Measurements from ENCODE around the gene TARBP1. TPM values are rescaled to one million over a fixed set of nuclear protein-coding genes. Genes with fewer than 3 reads are reported as not detected.

Gene TARBP1
- total RNA-seq, 2 donors from 2014 or later: 19.6 to 23.1 TPM

- no peak overlapping the region for H3K27ac ChIP-seq
- no peak overlapping the region for H3K9ac ChIP-seq (ENCODE audit: low read depth in 2 of 2, low read length in 2 of 2)
- no peaks in the 10 kb centered on the region for H3K27me3 ChIP-seq
- H3K9me3 ChIP-seq: no peaks in the 10 kb centered on the region
- TF ChIP-seq CTCF (IDR thresholded peaks at IDR 0.05): no peak
- H3K36me3 ChIP-seq: no peaks in the 10 kb centered on the region
- no peak overlapping the region for H3K4me3 ChIP-seq
- intact Hi-C loops (cut with DNase I): no loop called here
- no peaks in the 10 kb centered on the region for H3K4me1 ChIP-seq
- DNase-seq: no peak
Observed at GRCh38 chr1:234355782-234356510, 123.0 kb downstream of the TARBP1 start.

DNA sequence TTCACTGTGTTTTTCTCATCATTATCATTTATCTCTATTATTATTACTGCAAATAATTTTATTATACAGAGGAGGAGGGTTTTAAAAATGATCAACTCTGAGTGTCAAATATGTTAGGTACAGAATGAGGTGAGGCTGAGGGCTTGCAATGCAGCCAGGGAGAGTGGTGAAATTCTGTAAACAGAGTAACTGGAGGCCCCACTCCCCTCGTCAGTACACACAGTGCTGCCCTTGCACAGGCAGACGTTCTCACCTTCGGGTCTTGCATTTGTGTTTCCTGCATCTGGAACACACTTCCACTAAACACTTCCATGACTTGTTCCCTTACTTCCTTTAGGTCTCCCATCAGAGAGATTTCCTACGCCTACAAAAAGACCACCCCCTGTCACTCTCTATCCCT lies 130.0 kb downstream of the TARBP1 start:
- H3K4me3 ChIP-seq: no peak overlapping the region
- H3K27me3 ChIP-seq: no peaks in the 10 kb centered on the region
- H3K36me3 ChIP-seq: no peaks in the 10 kb centered on the region
- no peak overlapping the region for H3K9ac ChIP-seq (ENCODE audit: low read depth in 2 of 2, low read length in 2 of 2)
- H3K9me3 ChIP-seq: no peaks in the 10 kb centered on the region
- intact Hi-C loops (cut with DNase I): no loop called here
- TF ChIP-seq CTCF (IDR thresholded peaks at IDR 0.05): no peak
- no peaks in the 10 kb centered on the region for H3K4me1 ChIP-seq
- H3K27ac ChIP-seq: no peak overlapping the region
- no peak for DNase-seq

DNA sequence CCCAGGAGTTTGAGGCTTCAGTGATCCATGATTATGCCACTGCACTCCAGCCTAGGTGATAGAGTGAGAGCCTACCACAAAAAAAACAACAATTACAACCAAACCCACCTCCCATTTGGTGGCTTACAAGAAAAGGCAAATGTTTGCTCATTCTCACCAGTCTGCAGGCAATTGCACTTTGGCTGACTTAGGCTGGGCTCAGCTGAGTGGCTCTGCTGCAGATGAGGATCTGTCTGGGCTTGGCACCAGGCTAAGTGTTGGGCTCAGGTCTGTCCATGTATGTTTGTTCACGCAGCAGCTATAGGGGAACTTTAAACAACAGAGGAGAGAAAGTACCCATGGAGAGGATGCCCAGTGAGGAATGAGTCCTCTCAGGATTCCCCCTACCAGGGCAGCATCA lies 133.7 kb downstream of the TARBP1 start:
- Histone ChIP-seq H3K27me3 (no peaks in the 10 kb centered on the region), H3K4me1 (no peaks in the 10 kb centered on the region), H3K9ac (ENCODE audit: low read depth in 2 of 2, low read length in 2 of 2) (no peak overlapping the region), H3K27ac (no peak overlapping the region), H3K9me3 (no peaks in the 10 kb centered on the region), H3K4me3 (no peak overlapping the region), H3K36me3 (no peaks in the 10 kb centered on the region)
- intact Hi-C loops (cut with DNase I): no loop called here
- no peak for TF ChIP-seq CTCF (IDR thresholded peaks at IDR 0.05)
- DNase-seq: no peak

GRCh38 chr1:234342774-234343173 lies 136.2 kb downstream of the TARBP1 start:
- H3K4me3 ChIP-seq: no peak overlapping the region
- no peaks in the 10 kb centered on the region for H3K9me3 ChIP-seq
- DNase-seq: no peak
- H3K4me1 ChIP-seq: no peaks in the 10 kb centered on the region
- intact Hi-C loops (cut with DNase I): no loop called here
- no peaks in the 10 kb centered on the region for H3K36me3 ChIP-seq
- H3K27me3 ChIP-seq: no peaks in the 10 kb centered on the region
- TF ChIP-seq CTCF (IDR thresholded peaks at IDR 0.05): no peak
- no peak overlapping the region for H3K9ac ChIP-seq (ENCODE audit: low read depth in 2 of 2, low read length in 2 of 2)
- no peak overlapping the region for H3K27ac ChIP-seq

Other genes with a start within 250 kb of the TARBP1 start
- 10 to 100 TPM; 33.9 to 64.5 TPM for gene COA6, start 105.7 kb downstream of the TARBP1 start, total RNA-seq
- 100 to 1,000 TPM; 157 to 164 TPM for gene IRF2BP2, start 131.0 kb upstream of the TARBP1 start, total RNA-seq